SKM-1 treated with dmso at 0.1 percent for 144 hours (cell line): ENCODE results near the gene C4B.
"Not testable (repeated sequence)": the region's sequence is repeated elsewhere in the genome, so short reads cannot be mapped to it uniquely, and the experiment has no call there.

ENCODE experiments used
- DNase-seq: peaks from one replicate; lab custom pipeline; 2025; ENCODE audit not compliant: unreplicated experiment; lab: John Stamatoyannopoulos, UW

The C4B gene

GRCh38 chr6:32050562-32050961 lies 36.0 kb downstream of the C4B start:
- DNase-seq, result no peak

GRCh38 chr6:32052626-32053025 lies 38.0 kb downstream of the C4B start:
- not testable (repeated sequence) for DNase-seq

GRCh38 chr6:32053314-32053713 lies 38.7 kb downstream of the C4B start:
- not testable (repeated sequence) for DNase-seq

- not testable (repeated sequence) for DNase-seq
Observed at GRCh38 chr6:32055756-32056155, 41.2 kb downstream of the C4B start.

- no peak for DNase-seq
Observed at GRCh38 chr6:32056254-32056653, 41.7 kb downstream of the C4B start.

GRCh38 chr6:32057966-32058365 lies 43.4 kb downstream of the C4B start:
- DNase-seq, result no peak

- no peak for DNase-seq
Observed at GRCh38 chr6:32058511-32058963, 43.9 kb downstream of the C4B start.

GRCh38 chr6:32060966-32061655 lies 46.5 kb downstream of the C4B start:
- DNase-seq, result no peak

GRCh38 chr6:32064706-32065105 lies 50.1 kb downstream of the C4B start:
- no peak for DNase-seq

GRCh38 chr6:32067521-32067920 lies 52.9 kb downstream of the C4B start:
- DNase-seq, result not testable (repeated sequence)

GRCh38 chr6:32068315-32068714 lies 53.7 kb downstream of the C4B start:
- not testable (repeated sequence) for DNase-seq

- no peak for DNase-seq
Observed at GRCh38 chr6:32068867-32069266, 54.3 kb downstream of the C4B start.

GRCh38 chr6:32069460-32069859 lies 54.9 kb downstream of the C4B start:
- DNase-seq, result no peak

GRCh38 chr6:32069878-32070515 lies 55.4 kb downstream of the C4B start:
- DNase-seq, result no peak

GRCh38 chr6:32070814-32071543 lies 56.4 kb downstream of the C4B start:
- DNase-seq, result no peak

GRCh38 chr6:32073101-32073500 lies 58.5 kb downstream of the C4B start:
- no peak for DNase-seq

- no peak for DNase-seq
Observed at GRCh38 chr6:32073613-32074012, 59.0 kb downstream of the C4B start.

- no peak for DNase-seq
Observed at GRCh38 chr6:32074996-32075532, 60.5 kb downstream of the C4B start.

- no peak for DNase-seq
Observed at GRCh38 chr6:32075781-32076180, 61.2 kb downstream of the C4B start.

- peak; percentile 56 for DNase-seq
Observed at GRCh38 chr6:32076321-32076809, 61.8 kb downstream of the C4B start.

- no peak for DNase-seq
Observed at GRCh38 chr6:32079566-32080290, 65.1 kb downstream of the C4B start.
